Gastrocnemius medialis (tissue), 4 donors: ENCODE results near the gene TM2D3.

Source experiments
- CTCF ChIP-seq, 5 experiments: fragments of 450-650 bp in 3 of 5; fragments of 200-600 bp in 2 of 5; sonication (generic) in 2 of 5; IDR thresholded peaks in 4 of 5; conservative IDR thresholded peaks in 1 of 5; 1 replicate in 4 of 5; 2 replicates in 1 of 5; pipeline ENCODE4 v1.5.1; 2016 to 2019; ENCODE audit warnings: antibody characterized with exemption in 5 of 5, mild to moderate bottlenecking in 3 of 5, moderate library complexity in 3 of 5
- POLR2A ChIP-seq, 2 donors: fragments of 450-650 bp; IDR thresholded peaks; one replicate each; pipeline ENCODE4 v1.6.1; 2017; ENCODE audit warnings: antibody characterized with exemption in 2 of 2, mild to moderate bottlenecking in 2 of 2, moderate library complexity in 2 of 2

GRCh38 chr15:101641894-101642293 lies 10.3 kb downstream of the TM2D3 start:
- TF ChIP-seq CTCF (IDR thresholded peaks at IDR 0.05 in 4 of 5, conservative IDR thresholded peaks at IDR 0.05 in 1 of 5): no peak
- TF ChIP-seq POLR2A (IDR thresholded peaks at IDR 0.05): peak; percentile 16 to 61
